Ishikawa (cell line): Measurements from ENCODE around the gene DAZAP1.

ENCODE experiments used
- CEBPB ChIP-seq: IDR thresholded peaks from 2 replicates; pipeline ENCODE4 v1.6.1; 2012
- CREB1 ChIP-seq: IDR thresholded peaks from 2 replicates; pipeline ENCODE4 v1.6.1; 2012; ENCODE audit warnings: low read depth
- EGR1 ChIP-seq: IDR thresholded peaks from 2 replicates; pipeline ENCODE4 v1.6.1; 2012
- EP300 ChIP-seq: IDR thresholded peaks from 2 replicates; pipeline ENCODE4 v1.6.1; 2012; ENCODE audit warnings: borderline replicate concordance
- FOXM1 ChIP-seq: IDR thresholded peaks from 2 replicates; pipeline ENCODE4 v1.6.1; 2012; ENCODE audit warnings: low read depth, borderline replicate concordance
- MAX ChIP-seq: IDR thresholded peaks from 2 replicates; pipeline ENCODE4 v1.6.1; 2012
- NFIC ChIP-seq: IDR thresholded peaks from 2 replicates; pipeline ENCODE4 v1.6.1; 2012
- RAD21 ChIP-seq: IDR thresholded peaks from 2 replicates; pipeline ENCODE4 v1.6.1; 2012; ENCODE audit warnings: low read depth
- REST ChIP-seq: IDR thresholded peaks from 2 replicates; pipeline ENCODE4 v1.6.1; 2012; ENCODE audit warnings: low read depth, mild to moderate bottlenecking
- TAF1 ChIP-seq: IDR thresholded peaks from 2 replicates; pipeline ENCODE4 v1.6.1; 2012; ENCODE audit warnings: low read depth, mild to moderate bottlenecking
- TCF12 ChIP-seq: IDR thresholded peaks from 2 replicates; pipeline ENCODE4 v1.6.1; 2012; ENCODE audit warnings: low read depth
- TEAD4 ChIP-seq: IDR thresholded peaks from 2 replicates; pipeline ENCODE4 v1.6.1; 2012
- USF1 ChIP-seq: IDR thresholded peaks from 2 replicates; pipeline ENCODE4 v1.6.1; 2012
- YY1 ChIP-seq: IDR thresholded peaks from 2 replicates; pipeline ENCODE4 v1.6.1; 2012; ENCODE audit warnings: low read depth

GRCh38 chr19:1382250-1382649 lies 25.1 kb upstream of the DAZAP1 start:
- no peak for TF ChIP-seq MAX
- no peak for TF ChIP-seq TEAD4
- no peak for TF ChIP-seq REST
- TF ChIP-seq TAF1, result no peak
- TF ChIP-seq EP300, result no peak
- no peak for TF ChIP-seq EGR1
- TF ChIP-seq RAD21, result no peak
- TF ChIP-seq CEBPB, result no peak
- no peak for TF ChIP-seq YY1
- no peak for TF ChIP-seq USF1
- no peak for TF ChIP-seq FOXM1
- no peak for TF ChIP-seq NFIC
- TF ChIP-seq TCF12, result no peak
- no peak for TF ChIP-seq CREB1
